Prostate gland (tissue), 2 donors: ENCODE data around the gene CCRL2. TPM values are rescaled to one million over a fixed set of nuclear protein-coding genes. Genes with fewer than 3 reads are reported as not detected.

Experiments
- DNase-seq: peaks from one replicate; pipeline ENCODE4 v3.0.0-alpha.2; 2019; ENCODE audit warnings: low spot score
- H3K27ac ChIP-seq, 2 donors: fragments of 200-600 bp; sonication (generic); 2 replicates each; pipeline ENCODE4 v1.5.1; 2017 to 2019
- H3K27me3 ChIP-seq: fragments of 200-600 bp; sonication (generic); replicated peaks from 2 replicates; pipeline ENCODE4 v1.5.1; 2019; ENCODE audit not compliant: insufficient read depth
- H3K36me3 ChIP-seq, 2 donors: fragments of 200-600 bp; sonication (generic); 1 replicate in 1 of 2; 2 replicates in 1 of 2; pipeline versions ENCODE4 v1.5.1 to v1.8.1; 2017 to 2019
- H3K4me1 ChIP-seq: fragments of 200-600 bp; sonication (generic); replicated peaks from 2 replicates; pipeline ENCODE4 v1.5.1; 2019
- H3K4me3 ChIP-seq, 2 donors: fragments of 200-600 bp; sonication (generic); 2 replicates each; pipeline ENCODE4 v1.5.1; 2017 to 2019
- H3K9me3 ChIP-seq: fragments of 200-600 bp; sonication (generic); 2 replicates; pipeline ENCODE4 v1.5.1; 2017
- CTCF ChIP-seq, 4 experiments: fragments of 200-600 bp in 2 of 4; fragments of 450-650 bp in 2 of 4; sonication (generic) in 2 of 4; IDR thresholded peaks; 1 replicate in 3 of 4; 2 replicates in 1 of 4; pipeline ENCODE4 v1.5.1; 2016 to 2019; ENCODE audit warnings: antibody characterized with exemption in 4 of 4, mild to moderate bottlenecking in 2 of 4, moderate library complexity in 2 of 4
- POLR2A ChIP-seq: fragments of 450-650 bp; IDR thresholded peaks from one replicate; pipeline ENCODE4 v1.6.1; 2016; ENCODE audit warnings: antibody characterized with exemption, mild to moderate bottlenecking
- POLR2AphosphoS5 ChIP-seq: sonication (generic); formaldehyde crosslinking; IDR thresholded peaks from one replicate; pipeline ENCODE4 v1.6.1; 2017; ENCODE audit warnings: antibody characterized with exemption
- WGBS: methylation state at CpG from one replicate; pipeline ENCODE4 v1.1.5; 2018; 5-methylcytosine and 5-hydroxymethylcytosine counted together
- intact Hi-C: fragments of 100-400 bp; cut with DNase I; formaldehyde crosslinking; loops from one replicate; pipeline ENCODE4 v1.14.2; 2022
- total RNA-seq, 2 donors: library from RNA; depleted of rRNA; stranded (reverse); fragments of >200 nt; gene quantifications; one replicate each; pipeline ENCODE4 v1.1.0, GENCODE V29; 2016

CCRL2 gene
- total RNA-seq, 2 donors from 2014 or later: 0.09 to 0.45 TPM

GRCh38 chr3:46449755-46450552, 42.9 kb downstream of the CCRL2 start:
- WGBS: 63% methylated on average over 14 of the region's 14 CpGs
- H3K27me3 ChIP-seq: no peaks in the 10 kb centered on the region
- H3K9me3 ChIP-seq: no peaks in the 10 kb centered on the region
- DNase-seq: no peak
- no peaks in the 10 kb centered on the region for H3K36me3 ChIP-seq
- H3K27ac ChIP-seq: no peak overlapping the region
- H3K4me1 ChIP-seq: no peaks in the 10 kb centered on the region
- no peak overlapping the region for H3K4me3 ChIP-seq
- intact Hi-C loops: loop anchor here (10.0 kb wide), 1 partner anchor 505 kb away; the partner anchor contains the start of gene CXCR6
- TF ChIP-seq CTCF (IDR thresholded peaks at IDR 0.05) (no peak), POLR2A (no peak), POLR2AphosphoS5 (no peak)

- no peaks in the 10 kb centered on the region for H3K36me3 ChIP-seq
- H3K4me3 ChIP-seq: no peak overlapping the region
- TF ChIP-seq CTCF (IDR thresholded peaks at IDR 0.05): no peak
- intact Hi-C loops: no loop called here
- no peaks in the 10 kb centered on the region for H3K9me3 ChIP-seq
- no peak overlapping the region for H3K27ac ChIP-seq
- DNase-seq: no peak
- no peaks in the 10 kb centered on the region for H3K27me3 ChIP-seq
- WGBS: 72% methylated on average over 7 of the region's 7 CpGs
- no peaks in the 10 kb centered on the region for H3K4me1 ChIP-seq
These were observed 46.6 kb downstream of the CCRL2 start for GRCh38 chr3:46453526-46454208.

- no peaks in the 10 kb centered on the region for H3K9me3 ChIP-seq
- no peak for DNase-seq
- H3K36me3 ChIP-seq: no peaks in the 10 kb centered on the region
- WGBS: 79% methylated on average over 3 of the region's 3 CpGs
- intact Hi-C loops: no loop called here
- no peak overlapping the region for H3K4me3 ChIP-seq
- TF ChIP-seq POLR2AphosphoS5 (no peak), CTCF (IDR thresholded peaks at IDR 0.05) (no peak), POLR2A (no peak)
- H3K27ac ChIP-seq: no peak overlapping the region
- no peaks in the 10 kb centered on the region for H3K4me1 ChIP-seq
- no peaks in the 10 kb centered on the region for H3K27me3 ChIP-seq
These were observed 47.1 kb downstream of the CCRL2 start for GRCh38 chr3:46454209-46454595.

GRCh38 chr3:46454606-46455005, 47.5 kb downstream of the CCRL2 start:
- no peak overlapping the region for H3K4me3 ChIP-seq
- no peaks in the 10 kb centered on the region for H3K27me3 ChIP-seq

More at GRCh38 chr3:46454606-46455005, 47.5 kb downstream of the CCRL2 start:
- no peaks in the 10 kb centered on the region for H3K4me1 ChIP-seq
- no peak overlapping the region for H3K27ac ChIP-seq
- no peak for TF ChIP-seq CTCF (IDR thresholded peaks at IDR 0.05)
- TF ChIP-seq POLR2A: no peak
- no peak for TF ChIP-seq POLR2AphosphoS5
- H3K36me3 ChIP-seq: no peaks in the 10 kb centered on the region
- WGBS: 92% methylated on average over 7 of the region's 7 CpGs
- no peak for DNase-seq
- intact Hi-C loops: no loop called here
- H3K9me3 ChIP-seq: no peaks in the 10 kb centered on the region
